Measurements from ENCODE around the gene DLEC1.
"Not testable (repeated sequence)": the region's sequence is repeated elsewhere in the genome, so short reads cannot be mapped to it uniquely, and the experiment has no call there.

DLEC1 gene

GRCh38 chr3:38142959-38143358, 104.0 kb downstream of the DLEC1 start:
- DNase-seq: no peak

DNA sequence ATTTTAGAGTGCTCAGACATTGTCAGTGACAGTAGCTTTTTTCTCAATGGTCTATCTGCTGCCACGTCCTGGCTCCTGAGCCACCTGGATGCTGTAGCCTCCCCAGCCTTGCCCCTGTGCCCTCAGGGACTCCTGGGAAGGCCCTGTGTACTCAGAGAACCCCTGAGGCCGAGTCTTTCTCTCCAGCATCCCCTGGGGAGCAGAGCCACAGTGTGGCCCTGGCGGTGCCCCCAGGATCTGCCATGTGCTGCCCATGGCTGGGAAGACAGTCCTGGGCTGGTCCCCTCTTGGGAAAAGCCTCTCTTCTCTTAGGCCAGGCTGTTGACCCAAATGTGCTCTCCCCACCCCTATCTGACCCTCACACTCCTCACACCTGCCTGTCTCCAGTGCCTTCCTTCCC, 104.5 kb downstream of the DLEC1 start:
- no peak for DNase-seq

DNA sequence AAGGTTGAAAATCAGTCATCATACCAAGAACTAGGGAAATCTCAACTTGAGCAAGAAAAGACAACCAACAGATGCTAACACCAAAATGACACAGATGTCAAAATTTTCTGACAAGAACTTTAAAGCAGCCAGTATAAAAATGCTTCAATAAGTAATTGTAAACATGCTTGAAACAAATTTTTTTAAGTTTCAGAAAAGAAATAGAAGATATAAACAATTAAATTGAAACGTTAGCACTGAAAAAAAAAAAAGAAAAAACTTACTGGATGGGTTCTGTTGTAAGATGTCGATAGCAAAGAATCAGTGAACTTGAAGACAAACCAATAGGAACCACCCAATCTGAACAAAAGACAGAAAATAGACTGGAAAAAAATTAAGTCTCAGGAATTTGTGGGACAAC, 107.5 kb downstream of the DLEC1 start:
- no peak for DNase-seq

DNA sequence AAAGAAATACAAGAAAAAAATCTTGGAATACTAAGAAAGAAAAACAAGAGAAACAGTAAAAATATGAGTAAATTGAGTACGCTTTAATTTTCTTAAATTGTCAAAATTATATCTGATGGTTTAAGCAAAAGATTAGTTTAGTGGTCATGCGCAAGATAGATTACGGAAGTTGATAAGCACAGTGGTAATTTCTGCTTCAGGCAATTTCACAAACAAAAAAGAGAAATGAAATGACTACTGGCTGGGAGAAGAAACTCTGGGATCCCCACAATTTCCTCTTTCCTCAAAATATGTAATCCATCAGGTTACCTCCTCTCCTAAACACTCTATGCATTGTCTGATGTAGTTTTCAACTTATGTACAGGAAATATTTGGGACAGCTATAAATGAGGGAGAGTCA, 108.4 kb downstream of the DLEC1 start:
- DNase-seq: no peak

- DNase-seq: no peak
These were observed 109.4 kb downstream of the DLEC1 start for GRCh38 chr3:38148311-38148882.

DNA sequence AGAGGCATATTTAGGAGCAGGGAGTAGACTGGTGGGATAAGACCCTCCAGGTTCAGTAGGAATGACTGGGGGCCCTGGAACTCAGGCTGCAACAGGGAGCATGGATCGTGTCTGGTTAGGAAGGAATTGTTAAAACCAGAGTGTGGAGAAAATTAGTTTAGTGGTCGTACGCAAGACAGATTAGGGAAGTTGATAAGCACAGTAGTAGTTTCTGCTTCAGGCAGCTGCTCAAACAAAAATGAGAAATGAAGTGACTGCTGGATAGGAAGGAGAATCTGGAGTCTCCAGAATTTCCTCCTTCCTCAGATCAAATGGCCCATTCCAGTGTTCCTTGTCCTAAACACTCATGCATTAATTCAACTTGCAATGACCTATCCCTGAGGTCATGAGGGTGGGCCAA, 110.7 kb downstream of the DLEC1 start:
- no peak for DNase-seq

DNA sequence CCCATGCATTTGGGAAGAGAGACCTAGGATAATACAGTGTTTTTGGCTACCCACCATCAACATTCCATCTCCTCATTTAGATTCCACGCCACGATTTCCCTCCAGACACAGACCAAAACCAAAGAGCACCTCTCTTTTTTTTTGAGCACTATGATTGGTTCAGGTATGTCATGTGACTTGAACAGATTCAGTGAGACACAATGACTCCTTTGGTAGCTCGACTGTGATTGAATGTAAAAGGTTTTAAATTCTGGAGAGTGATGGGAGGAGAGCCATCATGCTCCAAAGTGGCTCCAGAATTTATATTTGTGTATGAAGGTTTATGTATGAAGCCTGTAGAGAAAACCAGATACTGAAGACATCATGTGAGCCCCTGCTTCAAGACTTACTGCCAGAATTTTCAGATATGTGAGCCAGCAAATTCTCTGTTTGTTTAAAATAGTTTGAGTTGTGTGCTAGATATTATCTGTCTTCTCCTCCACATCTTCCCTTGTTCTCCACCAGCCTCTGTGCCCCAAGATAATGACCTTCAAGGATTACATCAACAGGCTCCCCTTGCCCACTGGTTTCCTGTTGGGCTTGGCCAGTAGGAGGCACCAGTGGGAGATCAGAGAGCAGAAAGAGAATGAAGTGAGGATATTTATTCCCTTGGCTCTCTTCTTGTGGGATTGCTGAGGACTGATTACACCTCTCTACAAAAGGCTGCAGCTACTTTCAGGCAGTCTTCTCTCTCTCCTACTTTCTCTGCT, 111.9 kb downstream of the DLEC1 start:
- DNase-seq: no peak

DNA sequence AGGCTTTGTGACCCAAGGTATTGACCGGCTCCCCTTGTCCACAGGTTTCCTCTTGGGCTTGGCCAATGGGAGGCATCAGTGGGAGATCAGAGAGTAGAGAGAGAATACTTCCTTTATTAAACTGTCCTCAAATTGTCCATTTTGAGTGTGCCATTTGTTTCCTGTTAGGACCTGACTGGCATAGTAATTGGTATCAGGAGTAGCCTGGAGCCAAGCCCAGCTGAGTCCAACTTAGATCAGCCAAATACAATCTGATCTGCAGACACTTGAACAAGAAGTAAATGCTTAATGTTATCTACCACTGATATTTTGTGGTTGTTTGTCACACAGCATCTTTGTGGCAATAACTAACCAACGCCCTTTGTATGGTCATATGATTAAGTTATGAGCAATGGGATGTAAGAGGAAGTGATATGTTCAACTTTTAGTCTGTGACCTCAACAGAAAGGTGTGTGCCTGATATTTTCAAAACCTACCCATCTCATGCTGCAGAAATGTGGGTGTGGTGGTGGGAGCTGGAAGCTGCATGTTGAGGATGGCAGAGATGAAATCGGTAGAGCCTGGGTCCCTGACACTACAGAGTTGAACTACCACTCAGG, 112.8 kb downstream of the DLEC1 start:
- no peak for DNase-seq

DNA sequence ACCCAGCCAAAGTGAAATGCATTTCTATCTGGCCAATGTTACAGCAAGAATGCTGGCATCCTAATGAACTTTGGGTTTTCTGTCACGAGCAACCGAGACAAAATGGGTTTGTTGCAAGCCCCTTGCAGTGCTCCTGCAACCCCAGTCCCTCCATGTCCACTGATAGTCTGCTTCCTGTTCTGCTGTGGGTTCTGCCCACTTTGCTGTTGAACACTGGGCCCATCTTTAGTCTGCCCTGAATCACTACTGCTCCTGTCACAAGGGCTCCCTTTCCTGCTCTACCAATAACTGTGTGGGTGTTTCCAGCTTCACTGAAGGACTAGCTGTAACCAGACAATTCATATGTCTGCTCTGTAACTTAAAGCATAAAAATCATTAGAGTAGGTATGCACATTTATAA, 113.6 kb downstream of the DLEC1 start:
- no peak for DNase-seq

DNA sequence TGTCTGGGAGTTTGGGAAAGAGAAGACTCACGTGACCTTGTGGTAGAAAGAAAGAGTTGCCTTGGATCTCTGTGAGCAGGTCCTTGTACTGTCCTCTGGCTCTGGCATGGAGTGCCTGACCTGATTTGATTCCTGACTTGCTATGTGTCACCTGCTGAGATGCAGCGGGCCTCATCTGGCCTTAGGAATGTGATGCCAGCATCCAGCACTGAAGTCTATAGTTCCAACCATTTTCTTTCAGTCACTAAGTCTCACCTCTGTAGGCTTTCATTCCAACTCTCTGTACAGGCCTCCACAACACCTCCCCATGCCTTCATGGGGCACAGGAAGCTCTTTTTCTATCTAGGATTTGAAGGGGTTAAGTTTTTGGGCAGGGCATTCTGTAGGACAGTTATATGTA, 114.2 kb downstream of the DLEC1 start:
- no peak for DNase-seq

- DNase-seq: no peak
These were observed 115.1 kb downstream of the DLEC1 start for GRCh38 chr3:38154033-38154494.

- no peak for DNase-seq
These were observed 115.7 kb downstream of the DLEC1 start for GRCh38 chr3:38154625-38155255.

- DNase-seq: no peak
These were observed 116.8 kb downstream of the DLEC1 start for GRCh38 chr3:38155825-38156224.

- no peak for DNase-seq
These were observed 118.1 kb downstream of the DLEC1 start for GRCh38 chr3:38157117-38157516.

DNA sequence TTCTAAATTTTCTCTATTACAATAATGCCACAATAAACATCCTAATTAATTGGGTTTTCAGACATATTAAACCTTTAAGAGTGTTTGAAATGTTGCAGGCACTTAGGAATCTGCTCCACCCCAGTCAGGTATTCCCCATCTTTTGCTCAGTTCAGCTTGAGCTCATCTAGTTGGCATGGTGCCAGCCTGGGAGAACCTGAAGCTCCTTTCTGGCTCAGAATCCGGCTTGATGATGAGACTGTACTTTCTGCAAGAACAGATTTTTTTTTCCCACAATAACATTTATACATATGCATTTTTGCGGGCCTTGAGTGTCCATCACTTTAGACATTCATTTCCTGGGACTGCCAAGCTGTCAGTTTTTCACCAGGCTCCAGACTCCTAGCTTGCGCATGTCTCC, 118.6 kb downstream of the DLEC1 start:
- no peak for DNase-seq

- no peak for DNase-seq
These were observed 119.5 kb downstream of the DLEC1 start for GRCh38 chr3:38158472-38158871.

DNA sequence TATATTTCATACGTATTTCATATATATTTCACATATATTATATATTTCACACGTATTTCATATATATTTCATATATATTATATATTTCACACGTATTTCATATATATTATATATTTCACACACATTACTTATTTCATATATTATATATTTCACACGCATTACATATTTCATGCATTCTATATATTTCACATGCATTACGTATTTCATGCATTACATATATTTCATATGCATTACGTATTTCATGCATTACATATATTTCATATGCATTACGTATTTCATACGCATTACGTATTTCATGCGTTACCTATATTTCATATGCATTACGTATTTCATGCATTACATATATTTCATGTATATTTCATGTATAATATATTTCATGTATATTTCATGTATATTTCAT, 121.7 kb downstream of the DLEC1 start:
- not testable (repeated sequence) for DNase-seq

DNA sequence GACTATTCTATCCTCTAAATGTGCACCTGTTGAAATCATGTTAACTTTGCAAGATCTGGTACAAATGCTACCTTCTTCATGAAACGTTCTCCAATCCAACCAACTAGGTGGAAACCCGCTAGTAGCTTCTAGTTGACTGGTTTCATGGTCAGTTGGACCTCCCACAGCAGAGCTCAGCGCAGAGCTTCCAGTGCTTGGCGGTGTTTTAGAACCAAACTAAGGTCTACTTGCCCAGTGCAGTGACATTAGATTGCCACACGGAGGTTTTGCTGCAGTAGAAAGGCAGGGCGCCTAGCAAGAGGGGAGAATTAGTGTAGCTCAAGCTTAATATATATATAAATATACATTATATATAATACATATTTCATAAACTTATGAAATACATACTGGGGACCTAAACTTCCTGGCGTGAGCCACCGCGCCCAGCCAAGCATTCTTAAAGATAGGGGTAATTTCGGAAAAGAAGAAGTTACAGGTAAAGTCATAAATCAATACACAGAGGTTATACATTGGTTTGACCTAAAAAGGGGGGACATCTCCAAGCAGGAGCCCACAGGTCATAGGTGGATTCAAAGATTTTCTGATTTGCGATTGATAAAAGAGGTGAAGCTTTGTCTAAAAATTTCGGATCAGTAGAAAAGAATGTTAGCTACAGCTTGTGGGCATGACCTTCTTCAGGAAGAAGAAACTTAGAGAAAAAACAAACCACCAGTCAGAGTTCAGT, 124.3 kb downstream of the DLEC1 start:
- DNase-seq: no peak

DNA sequence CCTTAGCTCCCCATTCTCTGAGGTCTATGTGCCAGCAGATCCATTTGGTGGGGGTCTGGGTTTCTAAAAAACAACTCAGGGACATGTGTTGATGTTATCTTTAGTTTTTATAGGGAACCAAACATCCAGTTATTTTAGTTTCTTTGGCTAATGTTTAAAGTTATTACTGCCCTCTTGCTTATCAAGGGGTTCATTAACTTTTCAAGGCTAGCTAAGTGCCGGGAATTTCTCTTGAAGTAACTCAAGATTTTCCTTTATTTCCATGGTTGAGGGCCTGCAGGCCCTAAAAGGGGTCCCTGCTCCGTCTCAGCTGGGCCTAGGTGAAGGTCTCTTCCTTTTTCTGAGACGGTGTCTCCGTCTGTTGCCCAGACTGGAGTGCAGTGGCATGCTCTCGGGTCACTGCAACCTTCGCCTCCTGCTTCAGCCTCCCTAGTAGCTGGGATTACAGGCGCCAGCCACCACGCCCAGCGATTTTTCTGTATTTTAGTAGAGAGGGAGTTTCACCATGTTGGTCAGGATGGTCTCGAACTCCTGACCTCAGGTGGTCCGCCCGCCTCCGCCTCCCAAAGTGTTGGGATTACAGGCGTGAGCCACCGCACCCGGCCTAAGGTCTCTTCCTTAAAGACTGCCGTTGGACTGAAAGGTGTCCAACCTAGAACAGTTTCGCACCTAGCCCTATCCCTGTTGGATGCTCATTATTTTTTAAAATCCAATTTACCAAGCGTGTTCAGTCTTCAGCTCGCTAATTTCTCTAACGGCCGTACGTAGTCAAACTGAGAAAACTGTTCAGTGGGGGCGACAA, 125.0 kb downstream of the DLEC1 start:
- peak; percentile 31 for DNase-seq

GRCh38 chr3:38164643-38164951, 125.6 kb downstream of the DLEC1 start:
- DNase-seq: no peak

DNA sequence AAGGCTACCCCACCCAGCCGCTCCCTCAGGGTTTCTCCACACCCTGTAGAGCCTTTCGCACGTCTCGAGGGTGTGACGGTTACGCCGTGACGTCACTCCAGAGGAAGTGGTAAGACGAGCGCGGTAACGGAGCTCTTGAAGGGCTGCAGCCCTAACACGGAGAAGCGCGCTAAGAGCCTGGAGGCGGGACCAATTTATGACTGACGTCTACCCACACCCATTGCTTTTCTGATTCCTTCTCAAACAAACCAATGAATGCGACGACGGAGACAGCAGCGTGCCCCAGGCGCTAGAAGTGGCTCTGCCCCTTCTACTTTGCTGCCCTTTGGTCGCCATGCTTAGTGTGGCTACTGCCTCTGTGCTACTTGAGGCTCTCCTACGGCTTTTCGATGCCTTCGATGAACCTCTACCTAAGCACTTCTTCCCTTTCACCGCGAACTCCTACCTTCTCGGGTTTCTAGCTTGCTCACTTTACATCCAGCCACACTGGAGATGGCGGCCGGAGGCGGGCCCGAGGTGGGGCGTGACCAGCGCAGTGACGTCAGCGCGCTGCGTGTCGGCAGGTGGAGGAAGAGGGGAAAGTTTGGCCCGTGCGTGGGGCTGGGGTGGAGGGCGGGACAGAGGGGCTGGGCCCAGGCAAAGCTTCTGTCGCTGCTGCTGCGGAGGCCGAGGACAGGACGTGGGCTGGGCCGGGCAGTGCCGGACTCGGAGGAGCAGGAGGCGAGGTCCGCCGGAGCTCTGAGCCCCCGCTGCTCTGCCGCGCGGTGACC, 126.1 kb downstream of the DLEC1 start, which contains the start of gene OXSR1:
TSS of gene OXSR1 (plus strand) at position 586 of the 770 bp plus-strand sequence. CDS start 340 bp downstream, outside the sequence.
- peak; percentile 98 for DNase-seq
